ENCODE measurements around the gene GFRA1. TPM values are rescaled to one million over a fixed set of nuclear protein-coding genes. Genes with fewer than 3 reads are reported as not detected.

The GFRA1 gene
- total and polyA plus RNA-seq, 7 experiments from 2014 or later, result not detected

DNA sequence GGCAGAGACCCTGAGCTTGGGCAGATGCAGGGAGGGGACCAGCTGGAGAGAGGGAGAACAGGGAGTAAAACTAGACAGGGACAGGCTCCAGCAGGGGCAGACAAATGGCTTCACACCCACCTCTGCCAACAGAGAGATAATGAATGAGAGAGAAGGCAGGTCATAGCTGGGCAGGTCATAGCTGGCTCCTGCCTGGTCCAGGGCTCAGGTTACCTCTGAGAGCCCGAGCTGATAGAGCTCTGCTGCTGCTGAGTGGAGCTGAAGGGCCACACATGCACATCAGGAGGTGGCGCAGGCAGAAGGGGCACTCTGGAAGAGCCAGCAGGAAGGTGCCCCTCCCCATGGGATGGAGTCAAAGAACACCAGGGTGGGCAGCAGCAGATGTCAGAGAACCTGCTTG, 154.2 kb downstream of the GFRA1 start:
- DNase-seq, result no peak
- ChIA-PET CTCF (no interaction called here), POLR2A (no interaction called here)
- intact Hi-C loops (cut with micrococcal nuclease), result no loop called here
- no peak overlapping the region for H3K27ac ChIP-seq (ENCODE audit: low read depth, low read length)
- no peaks in the 10 kb centered on the region for H3K27me3 ChIP-seq (ENCODE audit: control insufficient read depth in 2 of 2, insufficient read depth in 2 of 2, low read length in 2 of 2)
- H3K27me3 Mint-ChIP-seq, result peaks cover 0 to 25% (median 0%) of the 10 kb centered on the region in 5 donors
- no peaks in the 10 kb centered on the region for H3K36me3 Mint-ChIP-seq
- H3K4me1 Mint-ChIP-seq, result peaks cover 0 to 1% (median 0%) of the 10 kb centered on the region in 7 donors
- no peaks in the 10 kb centered on the region for H3K36me3 ChIP-seq (ENCODE audit: control insufficient read depth in 2 of 3, insufficient read depth in 3 of 3, low read length in 3 of 3)
- no peak overlapping the region for H3K4me3 ChIP-seq (ENCODE audit: low read length)
- H3K9me3 ChIP-seq (ENCODE audit: control insufficient read depth in 2 of 3, low read length in 3 of 3), result no peaks in the 10 kb centered on the region
- H3K4me1 ChIP-seq (ENCODE audit: control insufficient read depth in 2 of 2, insufficient read depth in 2 of 2, low read length in 2 of 2), result no peaks in the 10 kb centered on the region
- ATAC-seq, result no peak
- H3K9me3 Mint-ChIP-seq, result peaks cover 0 to 8% (median 0%) of the 10 kb centered on the region in 11 donors
- H3K27ac Mint-ChIP-seq, result no peak overlapping the region
- H3K4me3 Mint-ChIP-seq, result no peak overlapping the region

GRCh38 chr10:116115797-116116196, 157.2 kb downstream of the GFRA1 start:
- no peak overlapping the region for H3K27ac Mint-ChIP-seq
- peaks cover 0 to 20% (median 0%) of the 10 kb centered on the region in 5 donors for H3K27me3 Mint-ChIP-seq
- ATAC-seq, result no peak
- H3K27ac ChIP-seq (ENCODE audit: low read depth, low read length), result no peak overlapping the region
- intact Hi-C loops (cut with micrococcal nuclease), result no loop called here
- CTCF ChIA-PET, result no interaction called here
- H3K9me3 ChIP-seq (ENCODE audit: control insufficient read depth in 2 of 3, low read length in 3 of 3), result no peaks in the 10 kb centered on the region
- no peaks in the 10 kb centered on the region for H3K36me3 Mint-ChIP-seq
- POLR2A ChIA-PET, result no interaction called here
- no peak overlapping the region for H3K4me3 Mint-ChIP-seq
- H3K4me1 ChIP-seq (ENCODE audit: control insufficient read depth in 2 of 2, insufficient read depth in 2 of 2, low read length in 2 of 2), result no peaks in the 10 kb centered on the region
- H3K4me1 Mint-ChIP-seq, result no peaks in the 10 kb centered on the region
- H3K9me3 Mint-ChIP-seq, result peaks cover 0 to 9% (median 0%) of the 10 kb centered on the region in 11 donors
- no peak overlapping the region for H3K4me3 ChIP-seq (ENCODE audit: low read length)
- H3K36me3 ChIP-seq (ENCODE audit: control insufficient read depth in 2 of 3, insufficient read depth in 3 of 3, low read length in 3 of 3), result no peaks in the 10 kb centered on the region
- no peak for DNase-seq
- H3K27me3 ChIP-seq (ENCODE audit: control insufficient read depth in 2 of 2, insufficient read depth in 2 of 2, low read length in 2 of 2), result no peaks in the 10 kb centered on the region

DNA sequence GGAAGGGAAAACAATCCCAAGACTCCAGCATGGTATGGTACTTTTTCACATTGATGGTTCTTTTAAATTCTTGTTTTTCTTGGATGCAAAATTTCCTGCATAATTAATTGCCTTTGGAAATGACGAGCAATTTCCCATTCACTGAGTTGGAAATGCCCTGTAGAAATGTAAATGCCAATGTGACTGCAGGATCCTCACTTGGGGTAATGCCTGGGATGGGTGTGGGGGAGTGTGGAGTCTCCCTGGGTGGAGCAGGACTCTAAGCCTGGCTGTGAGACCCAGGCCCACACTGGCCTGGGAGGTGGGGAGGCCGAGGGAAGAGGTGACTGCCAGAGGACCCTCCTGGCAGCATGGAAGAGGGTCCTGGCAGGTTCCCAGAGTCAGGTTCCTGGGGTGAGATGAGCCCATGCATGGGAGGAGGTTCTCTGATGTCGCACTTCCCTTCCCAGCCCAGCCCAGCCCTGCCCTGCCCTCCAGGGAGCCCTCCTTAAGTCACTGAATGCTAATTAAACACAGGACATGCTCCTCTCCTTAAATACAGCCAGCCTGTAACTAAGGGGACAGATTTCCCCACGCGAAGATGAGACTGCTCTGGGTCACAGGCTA, 157.9 kb downstream of the GFRA1 start:
- Mint-ChIP-seq H3K27ac (no peak overlapping the region), H3K36me3 (no peaks in the 10 kb centered on the region), H3K4me3 (no peak overlapping the region), H3K9me3 (peaks cover 0 to 9% (median 0%) of the 10 kb centered on the region in 11 donors), H3K27me3 (peaks cover 0 to 20% (median 0%) of the 10 kb centered on the region in 5 donors), H3K4me1 (no peaks in the 10 kb centered on the region)
- ChIA-PET POLR2A (no interaction called here), CTCF (no interaction called here)
- DNase-seq (no peak), ATAC-seq (no peak)
- intact Hi-C loops (cut with micrococcal nuclease), result no loop called here
- Histone ChIP-seq H3K27ac (ENCODE audit: low read depth, low read length) (no peak overlapping the region), H3K4me1 (ENCODE audit: control insufficient read depth in 2 of 2, insufficient read depth in 2 of 2, low read length in 2 of 2) (no peaks in the 10 kb centered on the region), H3K36me3 (ENCODE audit: control insufficient read depth in 2 of 3, insufficient read depth in 3 of 3, low read length in 3 of 3) (no peaks in the 10 kb centered on the region), H3K27me3 (ENCODE audit: control insufficient read depth in 2 of 2, insufficient read depth in 2 of 2, low read length in 2 of 2) (no peaks in the 10 kb centered on the region), H3K9me3 (ENCODE audit: control insufficient read depth in 2 of 3, low read length in 3 of 3) (no peaks in the 10 kb centered on the region), H3K4me3 (ENCODE audit: low read length) (no peak overlapping the region)

GRCh38 chr10:116113721-116114501, 159.1 kb downstream of the GFRA1 start:
- intact Hi-C loops (cut with micrococcal nuclease), result no loop called here
- H3K9me3 Mint-ChIP-seq, result peaks cover 0 to 9% (median 0%) of the 10 kb centered on the region in 11 donors
- H3K27me3 Mint-ChIP-seq, result peaks cover 0 to 18% (median 0%) of the 10 kb centered on the region in 5 donors
- H3K27me3 ChIP-seq (ENCODE audit: control insufficient read depth in 2 of 2, insufficient read depth in 2 of 2, low read length in 2 of 2), result no peaks in the 10 kb centered on the region
- DNase-seq, result no peak
- no peak overlapping the region for H3K27ac Mint-ChIP-seq
- CTCF ChIA-PET, result no interaction called here
- no peaks in the 10 kb centered on the region for H3K4me1 Mint-ChIP-seq
- no peaks in the 10 kb centered on the region for H3K4me1 ChIP-seq (ENCODE audit: control insufficient read depth in 2 of 2, insufficient read depth in 2 of 2, low read length in 2 of 2)
- ATAC-seq, result no peak
- H3K4me3 Mint-ChIP-seq, result no peak overlapping the region
- H3K9me3 ChIP-seq (ENCODE audit: control insufficient read depth in 2 of 3, low read length in 3 of 3), result no peaks in the 10 kb centered on the region
- no peaks in the 10 kb centered on the region for H3K36me3 ChIP-seq (ENCODE audit: control insufficient read depth in 2 of 3, insufficient read depth in 3 of 3, low read length in 3 of 3)
- no peak overlapping the region for H3K4me3 ChIP-seq (ENCODE audit: low read length)
- no peaks in the 10 kb centered on the region for H3K36me3 Mint-ChIP-seq
- no peak overlapping the region for H3K27ac ChIP-seq (ENCODE audit: low read depth, low read length)
- POLR2A ChIA-PET, result no interaction called here

DNA sequence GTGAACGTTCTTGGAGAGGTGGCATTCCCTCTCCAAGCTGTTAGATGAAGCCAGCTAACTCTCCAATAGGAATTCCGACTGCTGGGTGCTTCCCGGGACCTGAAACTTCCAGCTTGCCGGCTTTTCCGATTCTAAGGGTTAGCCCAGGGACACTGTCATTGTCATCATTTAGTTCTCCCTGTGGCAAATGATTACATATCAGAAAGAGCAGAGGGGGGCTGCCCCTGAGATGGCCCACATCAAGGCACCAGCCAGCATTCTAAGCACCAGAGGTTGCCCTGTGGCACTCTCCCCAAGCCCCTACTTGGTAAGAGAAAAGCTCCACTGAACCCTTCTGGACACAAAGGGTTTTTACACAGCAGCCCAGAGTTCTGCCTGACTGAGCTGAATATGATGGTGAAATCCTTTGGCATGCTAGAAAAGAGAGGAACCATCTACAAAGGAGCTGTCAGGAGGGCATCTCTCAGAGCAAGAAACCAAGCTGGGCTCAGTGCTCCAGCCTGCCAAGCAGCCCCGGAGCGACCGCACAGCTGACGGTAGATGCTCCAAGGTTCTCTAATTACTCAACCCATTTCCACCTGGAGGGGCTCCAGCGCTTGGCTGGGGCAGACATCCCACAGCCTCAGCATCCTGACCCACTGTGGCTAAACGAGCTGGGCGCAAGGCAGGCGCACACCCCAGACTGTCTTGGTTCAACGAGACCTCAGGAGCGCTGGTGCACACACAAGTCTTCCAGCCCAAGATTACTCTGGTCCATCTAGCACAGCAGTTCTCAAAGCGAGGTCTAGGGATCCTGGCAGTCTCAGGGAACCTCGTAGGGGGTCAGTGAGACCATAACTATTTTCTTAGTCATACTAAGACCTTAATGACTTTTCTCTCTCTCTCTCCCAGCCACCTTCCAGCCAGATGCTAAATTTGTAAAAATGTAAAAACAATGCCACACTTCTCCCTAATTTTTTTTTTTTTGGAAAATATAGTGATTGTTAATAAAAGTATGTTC, 160.5 kb downstream of the GFRA1 start:
- H3K36me3 ChIP-seq (ENCODE audit: control insufficient read depth in 2 of 3, insufficient read depth in 3 of 3, low read length in 3 of 3), result no peaks in the 10 kb centered on the region
- no peaks in the 10 kb centered on the region for H3K9me3 ChIP-seq (ENCODE audit: control insufficient read depth in 2 of 3, low read length in 3 of 3)
- no peak overlapping the region for H3K4me3 Mint-ChIP-seq
- H3K27me3 Mint-ChIP-seq, result peaks cover 0 to 10% (median 0%) of the 10 kb centered on the region in 5 donors
- POLR2A ChIA-PET, result no interaction called here
- no peaks in the 10 kb centered on the region for H3K27me3 ChIP-seq (ENCODE audit: control insufficient read depth in 2 of 2, insufficient read depth in 2 of 2, low read length in 2 of 2)
- no peak overlapping the region for H3K4me3 ChIP-seq (ENCODE audit: low read length)
- CTCF ChIA-PET, result no interaction called here
- no peaks in the 10 kb centered on the region for H3K36me3 Mint-ChIP-seq
- no peak for DNase-seq
- no peaks in the 10 kb centered on the region for H3K4me1 ChIP-seq (ENCODE audit: control insufficient read depth in 2 of 2, insufficient read depth in 2 of 2, low read length in 2 of 2)
- H3K4me1 Mint-ChIP-seq, result no peaks in the 10 kb centered on the region
- no peak overlapping the region for H3K27ac ChIP-seq (ENCODE audit: low read depth, low read length)
- ATAC-seq, result no peak
- intact Hi-C loops (cut with micrococcal nuclease), result no loop called here
- peaks cover 0 to 3% (median 0%) of the 10 kb centered on the region in 11 donors for H3K9me3 Mint-ChIP-seq
- no peak overlapping the region for H3K27ac Mint-ChIP-seq

GRCh38 chr10:116111483-116112095, 161.4 kb downstream of the GFRA1 start:
- H3K9me3 Mint-ChIP-seq, result peaks cover 0 to 3% (median 0%) of the 10 kb centered on the region in 11 donors
- no peak for ATAC-seq
- CTCF ChIA-PET, result no interaction called here

More at GRCh38 chr10:116111483-116112095, 161.4 kb downstream of the GFRA1 start:
- POLR2A ChIA-PET, result no interaction called here
- H3K4me1 ChIP-seq (ENCODE audit: control insufficient read depth in 2 of 2, insufficient read depth in 2 of 2, low read length in 2 of 2), result no peaks in the 10 kb centered on the region
- H3K27ac ChIP-seq (ENCODE audit: low read depth, low read length), result no peak overlapping the region
- Mint-ChIP-seq H3K27ac (peak overlapping the region in 1 of 9 donors; percentile 47), H3K4me3 (no peak overlapping the region), H3K27me3 (peaks cover 0 to 10% (median 0%) of the 10 kb centered on the region in 5 donors), H3K4me1 (no peaks in the 10 kb centered on the region), H3K36me3 (no peaks in the 10 kb centered on the region)
- intact Hi-C loops (cut with micrococcal nuclease), result no loop called here
- no peaks in the 10 kb centered on the region for H3K9me3 ChIP-seq (ENCODE audit: control insufficient read depth in 2 of 3, low read length in 3 of 3)
- H3K36me3 ChIP-seq (ENCODE audit: control insufficient read depth in 2 of 3, insufficient read depth in 3 of 3, low read length in 3 of 3), result no peaks in the 10 kb centered on the region
- H3K4me3 ChIP-seq (ENCODE audit: low read length), result no peak overlapping the region
- no peak for DNase-seq
- no peaks in the 10 kb centered on the region for H3K27me3 ChIP-seq (ENCODE audit: control insufficient read depth in 2 of 2, insufficient read depth in 2 of 2, low read length in 2 of 2)
